GM21526 (cell line): ENCODE data around the gene KIRREL3.

Experiments used
- ATAC-seq: cut with Tn5 transposase; IDR thresholded peaks from one replicate; pipeline ENCODE4 v1.9.1; 2021; ENCODE audit warnings: moderate library complexity; ENCODE audit not compliant: unreplicated experiment, low FRiP score

Gene KIRREL3

GRCh38 chr11:126467046-126467370 is 533.6 kb downstream of the KIRREL3 start:
- ATAC-seq = no peak

GRCh38 chr11:126466236-126467045 is 534.1 kb downstream of the KIRREL3 start:
- ATAC-seq = no peak

- ATAC-seq = peak; percentile 71
These were observed 534.9 kb downstream of the KIRREL3 start for GRCh38 chr11:126465573-126466188.

- ATAC-seq = peak; percentile 6
These were observed 535.8 kb downstream of the KIRREL3 start for GRCh38 chr11:126464796-126465195.

- ATAC-seq = no peak
These were observed 538.1 kb downstream of the KIRREL3 start for GRCh38 chr11:126462422-126462821.

GRCh38 chr11:126461996-126462395 is 538.6 kb downstream of the KIRREL3 start:
- no peak for ATAC-seq

- ATAC-seq = no peak
These were observed 539.5 kb downstream of the KIRREL3 start for GRCh38 chr11:126461096-126461440.

GRCh38 chr11:126460417-126461095 is 540.0 kb downstream of the KIRREL3 start:
- no peak for ATAC-seq

GRCh38 chr11:126459691-126460281 is 540.8 kb downstream of the KIRREL3 start:
- ATAC-seq = no peak

- ATAC-seq = no peak
These were observed 542.8 kb downstream of the KIRREL3 start for GRCh38 chr11:126457817-126458216.

- no peak for ATAC-seq
These were observed 543.6 kb downstream of the KIRREL3 start for GRCh38 chr11:126456783-126457542.

GRCh38 chr11:126456089-126456488 is 544.5 kb downstream of the KIRREL3 start:
- no peak for ATAC-seq

GRCh38 chr11:126452241-126453101 is 548.1 kb downstream of the KIRREL3 start:
- ATAC-seq = no peak

- ATAC-seq = no peak
These were observed 549.3 kb downstream of the KIRREL3 start for GRCh38 chr11:126451211-126451802.

GRCh38 chr11:126450806-126451205 is 549.8 kb downstream of the KIRREL3 start:
- ATAC-seq = no peak

GRCh38 chr11:126450198-126450597 is 550.4 kb downstream of the KIRREL3 start:
- no peak for ATAC-seq

- no peak for ATAC-seq
These were observed 554.0 kb downstream of the KIRREL3 start for GRCh38 chr11:126446581-126446980.

GRCh38 chr11:126444072-126444471 is 556.5 kb downstream of the KIRREL3 start:
- no peak for ATAC-seq

GRCh38 chr11:126443120-126443519 is 557.5 kb downstream of the KIRREL3 start:
- no peak for ATAC-seq
